ENCODE measurements around the gene MRPL34.
"Not testable (repeated sequence)": the region's sequence is repeated elsewhere in the genome, so short reads cannot be mapped to it uniquely, and the experiment has no call there.

The MRPL34 gene

GRCh38 chr19:17305517-17306284 is at the start of gene MRPL34:
Gene MRPL34 (plus strand): TSS chr19:17305872. CDS start chr19:17305893, 21 bp downstream.
- peak; percentile 99 for DNase-seq

- no peak for DNase-seq
Observed at GRCh38 chr19:17256130-17256529, 49.5 kb upstream of the MRPL34 start.

GRCh38 chr19:17259118-17259780 is 46.4 kb upstream of the MRPL34 start:
- DNase-seq, result no peak

DNA sequence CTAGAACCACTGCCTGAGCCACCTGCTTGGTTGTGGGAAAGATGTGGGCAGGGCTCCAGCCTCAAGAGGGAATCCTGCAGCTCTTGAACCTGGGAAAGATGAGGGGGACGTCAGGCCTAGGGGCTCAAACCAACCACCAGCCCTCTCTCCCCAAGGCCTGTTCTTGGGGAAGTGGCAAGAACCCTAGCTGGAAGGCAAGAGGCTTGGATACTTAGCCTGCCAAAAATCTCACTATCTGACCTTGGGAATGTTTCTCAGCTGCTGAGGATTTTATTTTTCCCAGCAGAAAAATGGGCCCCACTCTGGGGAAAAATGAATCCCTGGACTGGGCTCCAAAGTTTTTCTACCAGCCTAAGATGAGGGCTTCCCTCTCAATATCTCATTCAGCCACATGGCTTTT is 45.7 kb upstream of the MRPL34 start:
- DNase-seq, result no peak

DNA sequence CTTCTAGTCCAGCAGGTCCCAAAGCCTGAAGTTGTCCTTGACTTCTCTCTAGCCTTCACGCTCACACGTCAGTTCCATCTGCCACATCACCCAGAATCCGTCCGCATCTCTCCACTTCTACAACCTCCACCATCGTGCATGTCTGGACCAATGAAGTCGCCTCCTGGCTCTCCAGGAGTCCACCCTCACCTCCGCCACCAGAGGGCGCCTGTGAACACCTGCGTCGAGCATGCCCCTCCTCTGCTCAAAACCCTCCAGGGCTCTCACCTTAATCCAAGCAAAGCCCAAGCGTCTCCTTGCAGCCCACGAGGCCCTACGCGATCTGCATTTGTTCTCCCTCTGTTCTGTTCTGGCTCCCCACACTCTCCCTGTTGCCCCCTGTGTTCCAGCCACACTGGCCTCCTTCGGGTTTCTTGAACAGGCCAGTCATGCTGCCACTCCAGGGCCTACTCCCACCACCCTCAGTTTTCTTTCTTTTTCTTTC is 44.8 kb upstream of the MRPL34 start:
- peak; percentile 91 for DNase-seq

DNA sequence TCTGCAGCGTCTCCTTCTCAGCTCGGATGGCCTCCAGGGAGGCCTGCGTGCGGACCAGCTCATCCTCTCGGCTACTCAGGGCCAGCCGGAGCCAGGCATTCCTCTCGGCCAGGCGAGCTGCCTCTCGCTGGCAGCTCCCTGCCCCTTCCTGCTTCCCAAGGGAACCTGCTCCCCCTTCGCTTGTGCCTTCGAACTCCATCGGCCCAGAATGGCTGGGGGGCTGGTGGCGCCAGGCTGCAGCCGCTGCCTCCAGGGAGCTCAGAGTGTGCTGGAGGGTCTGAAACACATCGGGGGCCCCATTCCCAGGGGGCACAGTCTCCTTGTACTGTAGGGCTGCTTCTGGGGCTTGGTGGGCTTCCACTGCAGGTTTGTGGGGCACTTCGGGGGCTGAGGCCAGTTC is 43.1 kb upstream of the MRPL34 start:
- DNase-seq, result no peak

- DNase-seq, result no peak
Observed at GRCh38 chr19:17263712-17264640, 41.7 kb upstream of the MRPL34 start.

DNA sequence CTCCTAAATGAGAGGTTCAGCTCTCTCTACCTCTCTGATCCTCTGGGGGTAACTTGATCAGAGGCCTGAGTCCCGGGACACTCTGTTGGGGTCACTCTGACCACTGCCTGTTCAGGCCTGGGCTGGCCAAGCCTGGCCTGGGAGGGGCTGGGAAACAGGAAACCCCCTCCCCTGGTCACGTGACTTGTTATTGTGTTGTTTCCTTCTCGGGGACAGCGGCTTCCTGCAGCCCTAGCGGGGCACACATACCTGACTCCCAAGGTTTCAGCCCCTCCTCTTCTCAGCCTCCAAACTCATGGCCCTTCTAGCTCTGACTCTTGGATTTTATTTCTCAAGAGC is 41.1 kb upstream of the MRPL34 start, which contains the start of gene USHBP1:
USHBP1 (minus strand) TSS at position 105 of the 339 bp plus-strand sequence. CDS start 446 bp downstream, outside the sequence.
- DNase-seq, result no peak

GRCh38 chr19:17266026-17266425 is 39.6 kb upstream of the MRPL34 start:
- no peak for DNase-seq

DNA sequence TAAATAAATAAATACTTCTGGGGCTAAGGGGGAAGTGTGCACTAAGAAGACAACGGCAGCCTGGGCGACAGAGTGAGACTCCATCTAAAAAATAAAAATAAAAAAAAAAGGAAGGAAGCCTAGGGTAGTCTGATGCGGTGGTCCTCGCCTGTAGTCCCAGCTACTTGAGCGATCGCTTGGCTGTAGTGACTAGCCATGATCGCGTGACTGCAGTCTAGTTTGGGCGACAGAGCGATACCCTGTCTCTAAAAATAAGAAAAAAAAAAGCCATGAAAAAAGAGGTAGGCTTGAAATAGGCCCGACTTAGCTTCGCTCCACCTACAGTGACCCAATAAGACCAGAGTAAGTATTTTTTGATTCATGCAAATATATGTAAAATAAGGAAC is 39.1 kb upstream of the MRPL34 start:
- no peak for DNase-seq

DNA sequence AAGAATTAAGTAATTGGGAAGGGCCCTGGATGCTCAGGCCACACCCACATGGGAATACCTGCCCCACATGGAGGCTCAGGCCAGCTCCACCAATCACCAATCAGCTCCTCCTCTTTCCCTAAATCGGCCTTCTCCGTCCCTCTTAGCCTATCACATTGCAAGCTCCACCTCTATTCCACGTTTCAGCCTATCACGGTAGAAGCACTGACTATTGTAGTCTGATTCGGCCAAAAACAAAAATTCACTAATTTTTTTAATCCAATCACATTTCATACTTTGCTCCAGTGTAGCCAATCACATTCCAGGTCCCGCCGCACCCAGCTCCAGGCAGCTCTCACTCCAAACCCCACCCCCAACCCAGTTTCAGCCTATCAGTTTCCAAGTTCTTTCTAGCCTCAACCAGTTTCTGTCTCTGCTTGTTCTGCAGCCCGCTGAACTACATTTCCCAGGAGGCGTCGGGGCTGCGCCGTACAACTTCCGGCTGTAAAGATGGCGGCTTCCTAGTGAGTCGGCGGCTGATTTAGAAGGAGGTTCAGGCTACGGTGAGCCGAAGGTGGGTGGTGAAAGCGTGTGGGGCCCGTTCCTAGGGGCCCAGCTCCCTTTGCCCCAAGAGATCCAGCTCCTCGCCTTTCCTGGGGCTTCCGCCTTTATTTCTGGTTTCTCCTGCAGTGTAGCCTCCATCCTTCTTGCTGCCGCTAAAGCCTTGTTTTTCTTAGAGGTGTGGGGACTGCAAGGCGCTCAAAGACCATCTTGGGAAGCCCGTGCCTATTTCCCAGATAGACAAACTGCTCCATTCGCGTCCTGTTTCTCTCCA is 38.5 kb upstream of the MRPL34 start, which contains the start of gene BABAM1:
BABAM1 (plus strand) TSS at position 469 of the 814 bp plus-strand sequence. CDS start 1,364 bp downstream, outside the sequence.
- peak; percentile 99 for DNase-seq

DNA sequence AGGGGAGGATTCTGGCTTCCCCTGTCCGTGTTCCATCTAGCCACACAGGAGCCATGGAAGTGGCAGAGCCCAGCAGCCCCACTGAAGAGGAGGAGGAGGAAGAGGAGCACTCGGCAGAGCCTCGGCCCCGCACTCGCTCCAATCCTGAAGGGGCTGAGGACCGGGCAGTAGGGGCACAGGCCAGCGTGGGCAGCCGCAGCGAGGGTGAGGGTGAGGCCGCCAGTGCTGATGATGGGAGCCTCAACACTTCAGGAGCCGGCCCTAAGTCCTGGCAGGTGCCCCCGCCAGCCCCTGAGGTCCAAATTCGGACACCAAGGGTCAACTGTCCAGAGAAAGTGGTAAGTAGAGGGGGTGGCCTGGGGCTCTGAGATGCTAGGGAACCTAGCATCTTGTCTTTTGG is 36.9 kb upstream of the MRPL34 start:
- no peak for DNase-seq

DNA sequence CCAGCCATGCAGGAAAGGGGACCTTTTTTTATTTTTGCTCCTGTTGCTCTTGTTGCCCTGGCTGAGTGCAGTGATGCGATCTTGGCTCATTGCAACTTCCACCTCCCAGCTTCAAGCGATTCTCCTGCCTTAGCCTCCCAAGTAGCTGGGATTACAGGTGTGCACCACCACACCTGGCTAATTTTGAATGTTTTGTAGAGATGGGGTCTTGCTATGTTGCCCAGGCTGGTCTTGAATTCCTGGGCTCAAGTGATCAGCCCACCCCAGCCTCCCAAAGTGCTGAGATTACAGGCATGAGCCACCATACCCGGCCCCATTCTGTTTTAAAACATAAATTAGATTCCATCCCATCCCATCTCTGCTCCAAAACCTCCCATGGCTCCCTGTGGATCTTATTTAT is 30.8 kb upstream of the MRPL34 start:
- DNase-seq, result not testable (repeated sequence)

GRCh38 chr19:17275441-17276175 is 30.1 kb upstream of the MRPL34 start:
- no peak for DNase-seq

DNA sequence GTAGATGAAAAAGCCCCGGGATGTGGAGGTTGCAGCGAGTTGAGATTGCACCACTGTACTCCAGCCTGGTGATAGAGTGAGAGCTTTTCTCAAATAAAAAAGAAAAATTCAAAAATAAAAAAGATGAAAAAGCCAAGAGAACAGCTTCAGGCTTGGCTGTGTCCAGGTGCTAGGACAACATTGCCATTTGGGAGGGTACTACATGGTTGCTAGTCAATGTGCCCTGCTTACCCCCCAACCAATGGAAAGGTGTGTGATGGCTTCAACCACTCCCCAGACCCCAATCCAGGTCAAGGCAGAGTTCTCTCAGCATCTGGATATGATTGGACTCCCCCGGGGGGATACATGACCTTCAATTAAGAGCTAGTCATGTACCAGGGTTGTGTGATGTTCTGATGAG is 26.2 kb upstream of the MRPL34 start:
- no peak for DNase-seq

DNA sequence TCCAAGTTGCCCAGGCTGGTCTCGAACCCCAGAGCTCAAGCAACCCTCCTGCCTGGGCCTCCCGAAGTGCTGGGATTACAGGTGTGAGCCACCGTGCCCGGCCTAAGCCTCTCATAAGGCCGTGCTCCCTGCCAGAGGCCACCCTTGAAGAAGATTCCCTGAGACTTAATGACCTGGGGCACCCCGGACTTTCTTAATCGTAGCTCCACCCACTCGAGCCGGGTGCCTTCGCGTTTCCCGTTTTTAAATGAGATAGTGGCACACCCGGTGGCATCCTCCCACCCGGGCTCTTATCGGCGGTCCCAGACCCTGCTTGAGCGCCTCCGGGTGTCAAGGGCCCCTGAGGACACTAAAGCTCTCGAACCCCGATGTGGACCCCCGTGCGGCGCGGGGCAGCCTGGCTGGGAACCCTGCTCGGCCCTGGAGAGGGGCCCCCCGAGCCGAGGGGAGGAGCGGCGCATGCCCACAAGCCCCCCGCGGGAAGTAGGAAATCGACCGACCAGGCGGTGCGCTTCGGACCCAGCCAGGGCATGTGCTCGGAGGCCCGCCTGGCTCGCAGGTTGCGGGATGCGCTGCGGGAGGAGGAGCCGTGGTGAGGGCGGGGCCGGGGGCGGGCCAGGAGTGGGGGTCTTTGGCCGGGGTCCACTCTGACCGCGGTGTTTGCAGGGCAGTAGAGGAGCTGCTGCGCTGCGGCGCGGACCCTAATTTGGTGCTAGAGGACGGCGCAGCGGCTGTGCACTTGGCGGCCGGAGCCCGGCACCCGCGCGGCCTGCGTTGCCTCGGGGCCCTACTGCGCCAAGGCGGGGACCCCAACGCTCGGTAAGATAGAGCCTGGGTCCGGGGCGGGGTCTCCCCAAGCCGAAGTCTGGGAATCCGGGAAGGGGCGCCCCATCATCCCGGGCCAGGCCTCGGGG is 24.0 kb upstream of the MRPL34 start, which contains the start of gene ANKLE1:
ANKLE1 (plus strand) TSS at position 511 of the 914 bp plus-strand sequence; CDS start at position 531, 20 bp downstream.
- peak; percentile 29 for DNase-seq

GRCh38 chr19:17282488-17283125 is 23.1 kb upstream of the MRPL34 start:
- peak; percentile 81 for DNase-seq

- no peak for DNase-seq
Observed at GRCh38 chr19:17283504-17283996, 22.1 kb upstream of the MRPL34 start.

DNA sequence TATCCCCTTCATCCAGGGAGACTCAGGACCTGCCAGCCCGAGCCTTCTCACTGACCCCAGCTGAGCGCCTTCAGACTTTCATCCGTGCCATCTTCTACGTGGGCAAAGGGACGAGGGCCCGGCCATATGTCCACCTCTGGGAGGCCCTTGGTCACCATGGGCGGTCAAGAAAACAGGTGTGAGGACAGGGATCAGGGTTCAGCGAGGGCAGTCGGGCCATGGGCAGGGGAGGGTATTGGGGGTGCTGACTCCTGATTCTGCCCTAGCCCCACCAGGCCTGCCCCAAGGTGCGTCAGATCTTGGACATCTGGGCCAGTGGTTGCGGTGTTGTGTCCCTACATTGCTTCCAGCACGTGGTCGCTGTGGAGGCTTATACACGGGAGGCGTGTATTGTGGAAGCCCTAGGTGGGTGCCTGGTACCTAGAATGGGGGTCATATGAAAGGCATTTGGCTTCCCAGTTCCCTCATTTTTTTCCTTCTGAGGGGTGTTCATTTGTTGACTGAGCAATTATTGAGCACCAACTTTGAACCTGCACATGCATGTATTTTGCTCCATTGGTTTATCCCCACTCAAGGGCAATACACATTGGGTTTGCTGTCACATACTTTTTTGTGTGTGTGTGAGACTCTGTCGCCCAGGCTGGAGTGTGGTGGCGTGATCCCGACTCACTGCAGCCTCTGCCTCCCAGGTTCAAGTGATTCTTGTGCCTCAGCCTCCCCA is 20.1 kb upstream of the MRPL34 start:
- no peak for DNase-seq
